NB4 (cell line): ENCODE data around the gene CEP192.

Source experiments
- DNase-seq: peaks from one replicate; pipeline ENCODE4 v3.0.0; 2010; ENCODE audit warnings: low read depth
- H3K4me3 ChIP-seq: one replicate; pipeline ENCODE4 v1.5.1; 2011; ENCODE audit warnings: mild to moderate bottlenecking, low read depth, low read length, moderate library complexity
- CTCF ChIP-seq: IDR thresholded peaks from one replicate; pipeline ENCODE4 v1.5.1; 2012; ENCODE audit warnings: low read depth, low read length
- MAX ChIP-seq: IDR thresholded peaks from 2 replicates; pipeline ENCODE4 v1.6.1; 2011; ENCODE audit warnings: low read depth, low read length
- MYC ChIP-seq: IDR thresholded peaks from 2 replicates; pipeline ENCODE4 v1.6.1; 2011; ENCODE audit warnings: low read depth, low read length
- POLR2A ChIP-seq: IDR thresholded peaks from 2 replicates; pipeline ENCODE4 v1.6.1; 2011; ENCODE audit warnings: mild to moderate bottlenecking; ENCODE audit not compliant: insufficient read length; ENCODE audit errors: extremely low read depth

CEP192 gene

GRCh38 chr18:13018374-13018773 lies 27.2 kb downstream of the CEP192 start:
- no peak overlapping the region for H3K4me3 ChIP-seq
- TF ChIP-seq POLR2A (no peak), CTCF (no peak), MYC (no peak), MAX (no peak)
- no peak for DNase-seq

- TF ChIP-seq MYC (no peak), MAX (no peak), POLR2A (no peak), CTCF (no peak)
- DNase-seq = no peak
- H3K4me3 ChIP-seq = no peak overlapping the region
Observed at GRCh38 chr18:13019301-13019700, 28.1 kb downstream of the CEP192 start.

- DNase-seq = no peak
- no peak overlapping the region for H3K4me3 ChIP-seq
- TF ChIP-seq MAX (no peak), POLR2A (no peak), CTCF (no peak), MYC (no peak)
Observed at GRCh38 chr18:13022644-13023043, 31.5 kb downstream of the CEP192 start.

GRCh38 chr18:13025233-13025632 lies 34.1 kb downstream of the CEP192 start:
- H3K4me3 ChIP-seq = no peak overlapping the region
- no peak for TF ChIP-seq CTCF
- no peak for TF ChIP-seq MAX
- no peak for TF ChIP-seq POLR2A
- no peak for TF ChIP-seq MYC
- DNase-seq = no peak

- TF ChIP-seq MAX (no peak), CTCF (no peak), MYC (no peak), POLR2A (no peak)
- no peak for DNase-seq
- no peak overlapping the region for H3K4me3 ChIP-seq
Observed at GRCh38 chr18:13026583-13027270, 35.6 kb downstream of the CEP192 start.

- TF ChIP-seq POLR2A (no peak), MAX (no peak), CTCF (no peak), MYC (no peak)
- no peak overlapping the region for H3K4me3 ChIP-seq
- DNase-seq = no peak
Observed at GRCh38 chr18:13028869-13029268, 37.7 kb downstream of the CEP192 start.
